Head of caudate nucleus (tissue), 42 donors: Measurements from ENCODE around the gene SMIM5.
A peak's percentile ranks its signal among the peaks of the same experiment; 100 is the strongest.

Experiments
- DNase-seq, 42 donors: peaks; one replicate each; pipeline versions ENCODE4 v3.0.0 to v3.0.0-alpha.2; 2020 to 2021; ENCODE audit warnings: mixed read lengths in 7 of 42
- intact Hi-C: fragments of 100-400 bp; cut with DNase I; formaldehyde crosslinking; loops from one replicate; pipeline ENCODE4 v1.15.0; 2022

Gene SMIM5

GRCh38 chr17:75622076-75622475 lies 11.2 kb upstream of the SMIM5 start:
- intact Hi-C loops = no loop called here
- DNase-seq = no peak

GRCh38 chr17:75622771-75623273 lies 10.4 kb upstream of the SMIM5 start:
- intact Hi-C loops = no loop called here
- DNase-seq = no peak

GRCh38 chr17:75623386-75623785 lies 9.8 kb upstream of the SMIM5 start:
- no peak for DNase-seq
- intact Hi-C loops = no loop called here

- intact Hi-C loops = no loop called here
- DNase-seq = no peak
These were observed 9.2 kb upstream of the SMIM5 start for GRCh38 chr17:75624021-75624420.

GRCh38 chr17:75624714-75625345 lies 8.4 kb upstream of the SMIM5 start:
- intact Hi-C loops = no loop called here
- no peak for DNase-seq

- DNase-seq = peak in 36 of 42 donors; percentile 30 to 77 (median 58)
- intact Hi-C loops = no loop called here
These were observed 7.3 kb upstream of the SMIM5 start for GRCh38 chr17:75625813-75626486.

GRCh38 chr17:75626496-75627038 lies 6.7 kb upstream of the SMIM5 start:
- intact Hi-C loops = no loop called here
- no peak for DNase-seq

- intact Hi-C loops = no loop called here
- DNase-seq = no peak
These were observed 6.1 kb upstream of the SMIM5 start for GRCh38 chr17:75627094-75627493.

GRCh38 chr17:75628425-75628824 lies 4.8 kb upstream of the SMIM5 start:
- intact Hi-C loops = no loop called here
- no peak for DNase-seq

GRCh38 chr17:75629157-75629556 lies 4.1 kb upstream of the SMIM5 start:
- intact Hi-C loops = no loop called here
- no peak for DNase-seq

GRCh38 chr17:75630071-75630917 lies 2.9 kb upstream of the SMIM5 start:
- intact Hi-C loops = no loop called here
- no peak for DNase-seq

- DNase-seq = no peak
- intact Hi-C loops = no loop called here
These were observed 1.9 kb upstream of the SMIM5 start for GRCh38 chr17:75631353-75631752.

- intact Hi-C loops = no loop called here
- no peak for DNase-seq
These were observed 806 bp upstream of the SMIM5 start for GRCh38 chr17:75632428-75632827.

GRCh38 chr17:75633486-75634375 lies 497 bp downstream of the SMIM5 start:
- DNase-seq = peak; percentile 70 to 94 (median 87)
- intact Hi-C loops = no loop called here

- intact Hi-C loops = no loop called here
- DNase-seq = peak in 1 of 42 donors; percentile 16
These were observed 1.1 kb downstream of the SMIM5 start for GRCh38 chr17:75634376-75634740.

- intact Hi-C loops = no loop called here
- peak in 11 of 42 donors; percentile 29 to 57 (median 49) for DNase-seq
These were observed 1.7 kb downstream of the SMIM5 start for GRCh38 chr17:75634754-75635609.

- peak in 26 of 42 donors; percentile 20 to 74 (median 51) for DNase-seq
- intact Hi-C loops = no loop called here
These were observed 2.5 kb downstream of the SMIM5 start for GRCh38 chr17:75635610-75636202.
